Caco-2 (cell line): ENCODE results near the gene SPHK2. TPM values are rescaled to one million over a fixed set of nuclear protein-coding genes. Genes with fewer than 3 reads are reported as not detected.

Source experiments
- BruUV-seq: library from RNA; stranded (reverse); fragments of 400-500 nt; replicated peaks from 2 replicates; lab custom pipeline; 2021; lab: Mats Ljungman, UMichigan
- CTCF ChIA-PET: fragments of 300-600 bp; sonication (Branson Sonifier 250); formaldehyde crosslinking; loops from one replicate; lab custom pipeline; 2022; ENCODE audit warnings: antibody characterized with exemption; lab: Charles Lee
- POLR2A ChIA-PET: fragments of 300-600 bp; sonication (Branson Sonifier 250); formaldehyde crosslinking; loops from one replicate; lab custom pipeline; 2022; ENCODE audit warnings: antibody characterized with exemption; lab: Charles Lee
- DNase-seq, 2 experiments: peaks; one replicate each; pipeline versions ENCODE4 v3.0.0 to v3.0.0-alpha.2; 2020 to 2022
- H3K27me3 ChIP-seq: replicated peaks from 2 replicates; pipeline ENCODE4 v1.6.0; 2011; ENCODE audit warnings: low read length; ENCODE audit not compliant: control insufficient read depth, insufficient read depth
- H3K36me3 ChIP-seq: 2 replicates; pipeline ENCODE4 v1.5.1; 2011; ENCODE audit warnings: low read length; ENCODE audit not compliant: control insufficient read depth, insufficient read depth
- H3K4me1 ChIP-seq: fragments of 250-450 bp; sonication (Bioruptor Pico); 2 replicates; pipeline ENCODE4 v1.5.1; 2020; ENCODE audit warnings: mild to moderate bottlenecking
- H3K4me3 ChIP-seq: 2 replicates; pipeline ENCODE4 v1.5.1; 2011; ENCODE audit warnings: low read depth, mild to moderate bottlenecking, control low read depth, low read length
- H3K9me3 ChIP-seq: fragments of 250-450 bp; sonication (Bioruptor Pico); 2 replicates; pipeline ENCODE4 v1.5.1; 2020; ENCODE audit warnings: mild to moderate bottlenecking, moderate library complexity
- H3K27ac Mint-ChIP-seq: one replicate; pipeline ENCODE4 v1.8.0; 2022; ENCODE audit warnings: mixed read lengths; ENCODE audit not compliant: unreplicated experiment
- H3K27me3 Mint-ChIP-seq: one replicate; pipeline ENCODE4 v1.8.0; 2022; ENCODE audit warnings: mixed read lengths; ENCODE audit not compliant: insufficient read depth, unreplicated experiment
- H3K36me3 Mint-ChIP-seq: one replicate; pipeline ENCODE4 v1.8.0; 2022; ENCODE audit warnings: mild to moderate bottlenecking, mixed read lengths; ENCODE audit not compliant: insufficient read depth, unreplicated experiment
- H3K4me1 Mint-ChIP-seq: one replicate; pipeline ENCODE4 v1.8.0; 2022; ENCODE audit warnings: low read depth, mixed read lengths; ENCODE audit not compliant: unreplicated experiment
- H3K4me3 Mint-ChIP-seq: one replicate; pipeline ENCODE4 v1.8.0; 2022; ENCODE audit warnings: mild to moderate bottlenecking, moderate library complexity, mixed read lengths; ENCODE audit not compliant: unreplicated experiment
- H3K9me3 Mint-ChIP-seq: one replicate; pipeline ENCODE4 v1.8.0; 2022; ENCODE audit warnings: mixed read lengths; ENCODE audit not compliant: unreplicated experiment
- intact Hi-C: fragments of 100-400 bp; cut with micrococcal nuclease; formaldehyde crosslinking; loops from one replicate; pipeline ENCODE4 v1.10.0; 2022; ENCODE audit not compliant: unreplicated experiment
- total RNA-seq: library from RNA; stranded (reverse); gene quantifications from 2 replicates; pipeline ENCODE4 v1.2.3, GENCODE V29; 2022
- TF ChIP-seq, protein P1 (sequence below), 2 experiments: fragments of 200-600 bp in 1 of 2; IDR thresholded peaks; 1 replicate in 1 of 2; 2 replicates in 1 of 2; pipeline versions ENCODE4 v1.5.1 to v1.8.0; 2011 to 2022; ENCODE audit warnings: antibody characterized with exemption in 1 of 2, control low read depth in 1 of 2, inconsistent platforms in 1 of 2, low read depth in 1 of 2, low read length in 1 of 2, mild to moderate bottlenecking in 1 of 2, moderate library complexity in 1 of 2; ENCODE audit not compliant: insufficient read depth in 1 of 2, severe bottlenecking in 1 of 2, unreplicated experiment in 1 of 2

The SPHK2 gene
- total RNA-seq, 1 experiment from 2014 or later, result 140 TPM

DNA sequence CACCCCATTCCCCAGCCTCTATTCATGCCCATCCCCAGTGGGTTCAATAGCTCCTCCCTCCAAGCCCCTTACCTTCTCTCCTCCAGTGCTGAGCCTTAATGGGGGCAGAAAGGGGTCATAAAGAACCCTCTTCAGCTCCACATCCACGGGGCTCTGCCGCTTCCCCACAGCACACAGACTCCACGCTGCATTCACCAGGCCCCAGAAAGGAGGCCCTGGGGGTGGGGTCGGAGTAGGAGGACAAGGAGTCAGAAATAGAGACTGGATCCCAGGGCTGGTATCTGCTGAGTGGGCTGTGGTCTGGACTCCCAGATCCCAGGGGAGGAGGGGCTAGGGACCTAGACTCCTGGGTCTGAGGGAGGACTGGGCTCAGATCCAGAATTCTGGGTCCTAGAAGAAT is 25.0 kb downstream of the SPHK2 start:
- no TSS peak for BruUV-seq
- Mint-ChIP-seq H3K27ac (no peak overlapping the region), H3K36me3 (peaks cover 2% of the 10 kb centered on the region), H3K4me3 (no peak overlapping the region), H3K9me3 (no peaks in the 10 kb centered on the region), H3K4me1 (peaks cover 16% of the 10 kb centered on the region), H3K27me3 (no peaks in the 10 kb centered on the region)
- Histone ChIP-seq H3K4me3 (no peak overlapping the region), H3K36me3 (no peaks in the 10 kb centered on the region), H3K4me1 (peaks cover 9% of the 10 kb centered on the region; the same call in 1 of the 2 replicates), H3K27me3 (no peaks in the 10 kb centered on the region), H3K9me3 (no peaks in the 10 kb centered on the region)
- ChIA-PET POLR2A (no interaction called here), CTCF (interaction anchor here (0.5 to 2.7 kb wide), 2 partner anchors 92 to 95 kb away, joined by 4 to 28 read pairs; no protein-coding TSS in a partner anchor)
- TF ChIP-seq, protein P1, sequence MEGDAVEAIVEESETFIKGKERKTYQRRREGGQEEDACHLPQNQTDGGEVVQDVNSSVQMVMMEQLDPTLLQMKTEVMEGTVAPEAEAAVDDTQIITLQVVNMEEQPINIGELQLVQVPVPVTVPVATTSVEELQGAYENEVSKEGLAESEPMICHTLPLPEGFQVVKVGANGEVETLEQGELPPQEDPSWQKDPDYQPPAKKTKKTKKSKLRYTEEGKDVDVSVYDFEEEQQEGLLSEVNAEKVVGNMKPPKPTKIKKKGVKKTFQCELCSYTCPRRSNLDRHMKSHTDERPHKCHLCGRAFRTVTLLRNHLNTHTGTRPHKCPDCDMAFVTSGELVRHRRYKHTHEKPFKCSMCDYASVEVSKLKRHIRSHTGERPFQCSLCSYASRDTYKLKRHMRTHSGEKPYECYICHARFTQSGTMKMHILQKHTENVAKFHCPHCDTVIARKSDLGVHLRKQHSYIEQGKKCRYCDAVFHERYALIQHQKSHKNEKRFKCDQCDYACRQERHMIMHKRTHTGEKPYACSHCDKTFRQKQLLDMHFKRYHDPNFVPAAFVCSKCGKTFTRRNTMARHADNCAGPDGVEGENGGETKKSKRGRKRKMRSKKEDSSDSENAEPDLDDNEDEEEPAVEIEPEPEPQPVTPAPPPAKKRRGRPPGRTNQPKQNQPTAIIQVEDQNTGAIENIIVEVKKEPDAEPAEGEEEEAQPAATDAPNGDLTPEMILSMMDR (IDR thresholded peaks at IDR 0.05; ENCODE audit: insufficient read depth in 1 of 2, low read depth in 1 of 2, low read length in 1 of 2, severe bottlenecking in 1 of 2, unreplicated experiment in 1 of 2), result no peak
- intact Hi-C loops, result no loop called here
- DNase-seq, result no peak

DNA sequence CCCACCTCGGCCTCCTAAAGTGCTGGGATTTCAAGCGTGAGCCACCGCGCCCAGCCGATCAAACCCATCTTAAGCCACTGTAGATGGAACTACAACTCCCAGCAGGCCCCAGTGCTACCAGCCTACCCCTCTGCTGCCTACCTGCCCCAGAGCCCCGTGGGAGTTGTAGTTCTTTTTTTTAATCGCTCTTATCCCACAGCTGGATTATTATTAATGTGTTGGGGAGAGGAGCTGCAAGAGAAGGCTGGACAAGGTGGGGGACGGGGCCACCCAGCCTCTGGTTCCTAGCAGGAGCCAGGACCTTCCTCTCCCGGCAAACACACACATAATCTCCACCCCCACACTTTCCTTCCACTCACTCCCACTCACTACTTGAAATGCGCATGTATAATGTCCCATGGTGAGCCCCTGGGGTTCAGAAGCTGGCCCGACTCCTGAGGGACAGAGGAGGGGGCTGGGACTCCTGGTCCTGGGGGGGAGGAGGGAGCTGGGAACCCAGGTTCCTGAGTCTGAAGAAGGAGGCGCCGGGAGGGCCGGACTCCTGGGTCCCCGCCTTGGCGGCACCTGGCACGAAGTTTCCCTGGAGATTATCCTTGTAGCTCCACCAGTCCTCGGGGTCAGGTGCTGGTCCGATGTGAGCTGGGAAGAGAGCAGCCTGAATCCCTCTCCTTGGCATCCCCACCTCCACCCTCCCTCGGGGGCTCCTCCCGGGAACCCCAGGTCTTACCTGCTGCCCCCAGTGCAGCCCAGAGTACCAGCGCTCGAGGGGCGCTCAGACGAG is 25.7 kb downstream of the SPHK2 start:
- Histone ChIP-seq H3K27me3 (no peaks in the 10 kb centered on the region), H3K4me3 (peak overlapping the region; percentile 56), H3K9me3 (no peaks in the 10 kb centered on the region), H3K36me3 (no peaks in the 10 kb centered on the region), H3K4me1 (peaks cover 9% of the 10 kb centered on the region; the same call in 1 of the 2 replicates)
- Mint-ChIP-seq H3K36me3 (no peaks in the 10 kb centered on the region), H3K27ac (peak overlapping the region; percentile 69), H3K27me3 (no peaks in the 10 kb centered on the region), H3K4me1 (peaks cover 16% of the 10 kb centered on the region), H3K4me3 (peak overlapping the region; percentile 77), H3K9me3 (no peaks in the 10 kb centered on the region)
- DNase-seq, result peak; percentile 72 to 76
- POLR2A ChIA-PET, result interaction anchor here (0.6 to 2.1 kb wide), 5 partner anchors 15 to 227 kb away, joined by 4 to 12 read pairs (median 7); partner anchors contain the start of genes PPP1R15A, RPL18 and SPHK2
- TF ChIP-seq, protein P1 (IDR thresholded peaks at IDR 0.05; ENCODE audit: insufficient read depth in 1 of 2, low read depth in 1 of 2, low read length in 1 of 2, severe bottlenecking in 1 of 2, unreplicated experiment in 1 of 2), result no peak
- BruUV-seq, result no TSS peak
- CTCF ChIA-PET, result interaction anchor here (0.5 to 2.7 kb wide), 13 partner anchors 30 to 1308 kb away, joined by 3 to 28 read pairs (median 6); partner anchors contain the start of gene FUT2
- intact Hi-C loops, result loop anchor here (5.0 kb wide), 1 partner anchor 42 kb away; no protein-coding TSS in a partner anchor

DNA sequence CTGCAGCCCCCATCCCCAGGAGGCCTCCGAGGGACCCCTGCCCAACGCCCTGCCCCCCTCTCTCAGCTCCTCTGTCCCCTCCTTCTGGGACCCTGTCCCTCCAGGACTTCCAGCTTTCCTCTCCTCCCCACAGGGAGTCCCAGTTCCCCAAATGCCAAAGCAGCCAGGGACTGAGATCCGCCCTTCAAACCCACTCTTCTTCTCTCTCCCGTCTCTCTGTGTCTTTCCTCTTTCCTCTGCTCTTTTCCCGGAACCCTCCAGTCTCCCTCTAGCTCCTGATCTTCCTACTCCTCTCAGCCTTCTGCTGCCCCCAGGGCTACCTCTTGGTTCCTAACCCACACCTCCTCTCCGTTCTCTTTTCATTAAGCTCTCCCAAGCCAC is 26.3 kb downstream of the SPHK2 start:
- Mint-ChIP-seq H3K4me1 (peaks cover 16% of the 10 kb centered on the region), H3K9me3 (no peaks in the 10 kb centered on the region), H3K27me3 (no peaks in the 10 kb centered on the region), H3K27ac (peak overlapping the region; percentile 69), H3K36me3 (no peaks in the 10 kb centered on the region), H3K4me3 (peak overlapping the region; percentile 77)
- TSS peak; percentile 87 for BruUV-seq
- ChIA-PET POLR2A (interaction anchor here (0.6 to 2.1 kb wide), 6 partner anchors 15 to 226 kb away, joined by 3 to 12 read pairs (median 6); partner anchors contain the start of genes PPP1R15A, RPL18 and SPHK2), CTCF (interaction anchor here (0.6 to 2.7 kb wide), 16 partner anchors 8 to 1308 kb away, joined by 3 to 28 read pairs (median 6); partner anchors contain the start of genes DBP and FUT2)
- H3K4me1 ChIP-seq, result peaks cover 9% of the 10 kb centered on the region; the same call in 1 of the 2 replicates
- no peaks in the 10 kb centered on the region for H3K27me3 ChIP-seq
- H3K36me3 ChIP-seq, result no peaks in the 10 kb centered on the region
- DNase-seq, result peak; percentile 41 to 43
- intact Hi-C loops, result loop anchor here (5.0 kb wide), 1 partner anchor 42 kb away; no protein-coding TSS in a partner anchor
- no peaks in the 10 kb centered on the region for H3K9me3 ChIP-seq
- peak overlapping the region; percentile 56 for H3K4me3 ChIP-seq
- TF ChIP-seq, protein P1 (IDR thresholded peaks at IDR 0.05; ENCODE audit: insufficient read depth in 1 of 2, low read depth in 1 of 2, low read length in 1 of 2, severe bottlenecking in 1 of 2, unreplicated experiment in 1 of 2), result no peak
